Ovary (tissue), 3 donors: ENCODE measurements around the gene F7.

Source experiments
- POLR2A ChIP-seq: fragments of 450-650 bp; IDR thresholded peaks from one replicate; pipeline ENCODE4 v1.6.1; 2017; ENCODE audit warnings: antibody characterized with exemption, mild to moderate bottlenecking, moderate library complexity
- TF ChIP-seq, protein P1 (sequence below), 3 donors: fragments of 450-650 bp in 2 of 3; fragments of 200-600 bp in 1 of 3; IDR thresholded peaks; one replicate each; pipeline versions ENCODE4 v1.5.1 to v1.8.0; 2016 to 2022; ENCODE audit warnings: antibody characterized with exemption in 3 of 3, mild to moderate bottlenecking in 1 of 3
- donor health status: DM: no; HTN: no; CAD: no.

DNA sequence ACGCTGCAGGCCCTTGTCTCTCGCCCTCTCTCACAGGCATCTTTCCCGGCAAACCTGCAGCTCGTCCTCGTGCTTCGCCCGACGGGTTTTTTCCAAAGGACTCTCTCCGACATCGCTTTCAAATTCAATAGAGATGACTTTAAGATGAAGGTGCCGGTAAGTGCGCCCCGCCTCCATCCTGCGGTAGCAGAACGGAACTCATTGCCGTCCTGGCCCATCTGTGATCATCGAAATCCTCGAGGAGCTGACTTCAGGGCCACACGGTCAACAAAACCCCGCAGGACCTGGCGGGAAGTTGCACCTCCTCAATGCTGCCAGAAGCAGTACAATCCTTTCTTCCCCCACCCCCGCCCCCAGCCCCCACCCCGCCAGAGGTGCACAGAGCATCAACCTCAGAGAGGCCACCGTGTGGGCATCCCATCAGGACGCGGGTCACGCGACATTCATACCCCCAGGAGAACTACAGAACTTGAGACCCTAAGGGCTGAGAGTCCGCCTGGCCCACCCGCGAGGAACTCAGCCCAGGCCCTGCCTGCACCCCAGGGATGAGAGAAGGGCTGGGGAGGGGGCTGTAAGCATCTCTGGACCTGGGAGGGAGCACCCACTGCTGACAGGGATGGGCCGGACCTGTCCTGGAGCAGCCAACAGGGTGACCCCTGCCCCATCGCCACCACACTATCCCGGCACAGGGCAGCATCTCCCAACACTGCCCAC is 44.9 kb upstream of the F7 start:
- TF ChIP-seq POLR2A, result no peak
- TF ChIP-seq, protein P1, sequence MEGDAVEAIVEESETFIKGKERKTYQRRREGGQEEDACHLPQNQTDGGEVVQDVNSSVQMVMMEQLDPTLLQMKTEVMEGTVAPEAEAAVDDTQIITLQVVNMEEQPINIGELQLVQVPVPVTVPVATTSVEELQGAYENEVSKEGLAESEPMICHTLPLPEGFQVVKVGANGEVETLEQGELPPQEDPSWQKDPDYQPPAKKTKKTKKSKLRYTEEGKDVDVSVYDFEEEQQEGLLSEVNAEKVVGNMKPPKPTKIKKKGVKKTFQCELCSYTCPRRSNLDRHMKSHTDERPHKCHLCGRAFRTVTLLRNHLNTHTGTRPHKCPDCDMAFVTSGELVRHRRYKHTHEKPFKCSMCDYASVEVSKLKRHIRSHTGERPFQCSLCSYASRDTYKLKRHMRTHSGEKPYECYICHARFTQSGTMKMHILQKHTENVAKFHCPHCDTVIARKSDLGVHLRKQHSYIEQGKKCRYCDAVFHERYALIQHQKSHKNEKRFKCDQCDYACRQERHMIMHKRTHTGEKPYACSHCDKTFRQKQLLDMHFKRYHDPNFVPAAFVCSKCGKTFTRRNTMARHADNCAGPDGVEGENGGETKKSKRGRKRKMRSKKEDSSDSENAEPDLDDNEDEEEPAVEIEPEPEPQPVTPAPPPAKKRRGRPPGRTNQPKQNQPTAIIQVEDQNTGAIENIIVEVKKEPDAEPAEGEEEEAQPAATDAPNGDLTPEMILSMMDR (IDR thresholded peaks at IDR 0.05), result no peak
